IMR-90 (cell line): ENCODE measurements around the gene CDH13. TPM values are rescaled to one million over a fixed set of nuclear protein-coding genes. Genes with fewer than 3 reads are reported as not detected.

Source experiments
- ATAC-seq: fragments of 200-7000 bp; cut with Tn5 transposase; 2 replicates; pipeline ENCODE4 v1.9.1; 2020; ENCODE audit warnings: low read depth, mild to moderate bottlenecking, moderate library complexity
- BruUV-seq: library from RNA; stranded (reverse); fragments of 400-500 nt; replicated peaks from 2 replicates; lab custom pipeline; 2021; lab: Mats Ljungman, UMichigan
- CTCF ChIA-PET: fragments of 300-600 bp; formaldehyde crosslinking; extraction: SDS; loops from one replicate; lab custom pipeline; 2021; ENCODE audit warnings: antibody characterized with exemption; lab: Yijun Ruan, JAX
- POLR2A ChIA-PET: fragments of 300-600 bp; sonication (Branson Sonifier 250); formaldehyde crosslinking; loops from one replicate; lab custom pipeline; 2022; ENCODE audit warnings: antibody characterized with exemption; ENCODE audit not compliant: unreplicated experiment; lab: Charles Lee
- DNase-seq: peaks from one replicate; pipeline ENCODE4 v3.0.0; 2013
- H2AFZ ChIP-seq: replicated peaks from 2 replicates; pipeline ENCODE3; 2013; ENCODE audit warnings: low read length, mild to moderate bottlenecking; ENCODE audit not compliant: poor library complexity
- H2AK5ac ChIP-seq: 2 replicates; pipeline ENCODE4 v1.6.1; 2013; ENCODE audit warnings: low read depth, low read length, inconsistent platforms
- H2AK9ac ChIP-seq: replicated peaks from 2 replicates; pipeline ENCODE3; 2013; ENCODE audit warnings: mild to moderate bottlenecking, low read depth, low read length, moderate library complexity; ENCODE audit not compliant: poor library complexity
- H2BK120ac ChIP-seq: 2 replicates; pipeline ENCODE4 v1.6.1; 2013; ENCODE audit warnings: low read depth, low read length, inconsistent platforms
- H2BK15ac ChIP-seq: 3 replicates; pipeline ENCODE4 v1.6.1; 2013; ENCODE audit warnings: low read depth, low read length, inconsistent platforms
- H2BK20ac ChIP-seq: 2 replicates; pipeline ENCODE4 v1.6.1; 2013; ENCODE audit warnings: low read depth, mild to moderate bottlenecking, inconsistent platforms, low read length, moderate library complexity
- H2BK5ac ChIP-seq: 2 replicates; pipeline ENCODE4 v1.6.1; 2013; ENCODE audit warnings: mild to moderate bottlenecking, low read depth, low read length, inconsistent platforms; ENCODE audit not compliant: poor library complexity, severe bottlenecking
- H3K14ac ChIP-seq: replicated peaks from 2 replicates; pipeline ENCODE4 v1.6.1; 2013; ENCODE audit warnings: low read depth, low read length, inconsistent platforms
- H3K18ac ChIP-seq: 2 replicates; pipeline ENCODE4 v1.6.1; 2013; ENCODE audit warnings: low read depth, low read length, control low read depth
- H3K23ac ChIP-seq: 2 replicates; pipeline ENCODE4 v1.6.1; 2013; ENCODE audit warnings: low read depth, low read length, inconsistent platforms
- H3K27ac ChIP-seq: 2 replicates; pipeline ENCODE4 v1.5.1; 2013; ENCODE audit warnings: mild to moderate bottlenecking, control low read depth, low read length; ENCODE audit not compliant: insufficient read depth
- H3K27me3 ChIP-seq: 2 replicates; pipeline ENCODE4 v1.6.1; 2013; ENCODE audit warnings: low read length; ENCODE audit not compliant: control insufficient read depth, insufficient read depth
- H3K36me3 ChIP-seq: 2 replicates; pipeline ENCODE4 v1.6.1; 2013; ENCODE audit warnings: low read length, mixed read lengths; ENCODE audit not compliant: control insufficient read depth, insufficient read depth
- H3K4ac ChIP-seq: 2 replicates; pipeline ENCODE4 v1.6.1; 2013; ENCODE audit warnings: low read depth, low read length, inconsistent platforms
- H3K4me1 ChIP-seq: 2 replicates; pipeline ENCODE4 v1.6.1; 2013; ENCODE audit warnings: low read length, mixed read lengths; ENCODE audit not compliant: control insufficient read depth, insufficient read depth
- H3K4me2 ChIP-seq: 2 replicates; pipeline ENCODE4 v1.6.1; 2013; ENCODE audit warnings: low read depth, mild to moderate bottlenecking, control low read depth, low read length, moderate library complexity
- H3K4me3 ChIP-seq: 2 replicates; pipeline ENCODE4 v1.5.1; 2013; ENCODE audit warnings: low read depth, mild to moderate bottlenecking, control low read depth, low read length, moderate library complexity; ENCODE audit not compliant: insufficient read depth
- H3K56ac ChIP-seq: 2 replicates; pipeline ENCODE4 v1.6.1; 2013; ENCODE audit warnings: low read length, inconsistent platforms; ENCODE audit not compliant: insufficient read depth; ENCODE audit errors: extremely low read depth
- H3K79me1 ChIP-seq, 2 experiments: 2 replicates each; pipeline ENCODE4 v1.6.1; 2013; ENCODE audit warnings: low read length in 2 of 2, inconsistent platforms in 1 of 2, low read depth in 1 of 2
- H3K9ac ChIP-seq: 2 replicates; pipeline ENCODE4 v1.6.1; 2013; ENCODE audit warnings: low read depth, low read length, control low read depth
- H3K9me1 ChIP-seq: 2 replicates; pipeline ENCODE4 v1.6.1; 2013; ENCODE audit warnings: low read length, inconsistent platforms; ENCODE audit not compliant: insufficient read depth
- H3K9me3 ChIP-seq: 2 replicates; pipeline ENCODE4 v1.6.1; 2013; ENCODE audit warnings: low read length; ENCODE audit not compliant: control insufficient read depth, insufficient read depth
- H4K20me1 ChIP-seq: 2 replicates; pipeline ENCODE4 v1.6.1; 2013; ENCODE audit warnings: low read length, inconsistent platforms; ENCODE audit not compliant: insufficient read depth
- H4K5ac ChIP-seq: 2 replicates; pipeline ENCODE4 v1.6.1; 2013; ENCODE audit warnings: mild to moderate bottlenecking, low read depth, low read length, control low read depth
- H4K8ac ChIP-seq, 2 experiments: 2 replicates each; pipeline ENCODE4 v1.6.1; 2013; ENCODE audit warnings: low read depth in 2 of 2, low read length in 2 of 2, control low read depth in 1 of 2, inconsistent platforms in 1 of 2
- H4K91ac ChIP-seq: 2 replicates; pipeline ENCODE4 v1.6.1; 2013; ENCODE audit warnings: low read depth, low read length, inconsistent platforms; ENCODE audit not compliant: insufficient read depth
- FOS ChIP-seq: fragments of 150-350 bp; IDR thresholded peaks from 2 replicates; pipeline ENCODE4 v1.6.1; 2016; ENCODE audit warnings: low read depth, low read length
- RFX5 ChIP-seq: IDR thresholded peaks from 2 replicates; pipeline ENCODE4 v1.8.0; 2012; ENCODE audit warnings: low read depth, mild to moderate bottlenecking, low read length, moderate library complexity
- WGBS, 2 experiments: methylation state at CpG; one replicate each; pipeline versions ENCODE4 v1.1.5 to v1.1.7; 2013; ENCODE audit warnings: missing lambda C conversion rate in 2 of 2; ENCODE audit not compliant: insufficient read length in 1 of 2; ENCODE audit errors: extremely low coverage in 2 of 2; 5-methylcytosine and 5-hydroxymethylcytosine counted together
- dilution Hi-C: fragments of 300-500 bp; cut with HindIII; formaldehyde crosslinking; loops from one replicate; pipeline ENCODE4 v1.14.3; 2018; ENCODE audit warnings: low sequenced_read_pairs; ENCODE audit not compliant: unreplicated experiment
- in situ Hi-C: fragments of 300-500 bp; cut with MboI; formaldehyde crosslinking; loops from 3 replicates; pipeline ENCODE4 v1.14.3; 2019; ENCODE audit warnings: low sequenced_read_pairs, inconsistent platforms, mixed read lengths
- intact Hi-C: fragments of 100-400 bp; cut with micrococcal nuclease; formaldehyde crosslinking; loops from 2 replicates; pipeline ENCODE4 v1.10.0; 2022
- polyA plus RNA-seq, 3 experiments: library from polyadenylated mRNA; depleted of rRNA; stranded (reverse); fragments of >200 nt; gene quantifications; 2 replicates each; pipeline ENCODE4 v1.2.3, GENCODE V29; 2012; ENCODE audit warnings: low replicate concordance in 1 of 3
- total RNA-seq: library from RNA; depleted of rRNA; stranded (reverse); fragments of >200 nt; gene quantifications from 2 replicates; pipeline ENCODE4 v1.2.3, GENCODE V29; 2012

The CDH13 gene
- total and polyA plus RNA-seq, 2 of the 4 experiments (the other 2 are of a cell fraction), result 61.6 to 74.7 TPM

- Histone ChIP-seq H4K20me1 (no peaks in the 10 kb centered on the region), H3K9ac (no peak overlapping the region), H2BK20ac (no peak overlapping the region), H3K36me3 (no peaks in the 10 kb centered on the region), H3K4me1 (no peaks in the 10 kb centered on the region), H3K4me3 (no peak overlapping the region), H4K8ac (no peak overlapping the region), H4K91ac (no peak overlapping the region), H3K56ac (no peak overlapping the region), H2AK5ac (no peak overlapping the region), H3K14ac (no peak overlapping the region), H2BK5ac (no peak overlapping the region), H3K9me1 (no peaks in the 10 kb centered on the region), H3K18ac (no peak overlapping the region), H3K9me3 (no peaks in the 10 kb centered on the region), H3K23ac (no peak overlapping the region), H3K27ac (no peak overlapping the region), H3K79me1 (peaks cover 0 to 8% of the 10 kb centered on the region in 2 experiments; a peak in 3 of 4 replicates), H3K27me3 (no peaks in the 10 kb centered on the region), H2BK15ac (no peak overlapping the region), H3K4me2 (no peak overlapping the region), H4K5ac (no peak overlapping the region), H3K4ac (no peak overlapping the region), H2AFZ (no peak overlapping the region), H2BK120ac (no peak overlapping the region), H2AK9ac (no peak overlapping the region)
- intact Hi-C loops, result no loop called here
- whole genome bisulfite sequencing, 2 experiments, result no CpG with 5 or more reads among the region's 5 CpGs
- dilution Hi-C loops, result no loop called here
- BruUV-seq, result no TSS peak
- ATAC-seq (no peak), DNase-seq (no peak)
- ChIA-PET CTCF (no interaction called here), POLR2A (no interaction called here)
- TF ChIP-seq FOS (no peak), RFX5 (no peak)
- in situ Hi-C loops, result no loop called here
Measured at GRCh38 chr16:82855471-82855870, 228.7 kb downstream of the CDH13 start.
